Coronary artery (tissue), 2 donors: Measurements from ENCODE around the gene FANCL.
"Not testable (repeated sequence)": the region's sequence is repeated elsewhere in the genome, so short reads cannot be mapped to it uniquely, and the experiment has no call there.

Experiments
- DNase-seq: peaks from one replicate; pipeline ENCODE4 v3.0.0-alpha.2; 2017; ENCODE audit warnings: low spot score
- H3K27ac ChIP-seq, 2 donors: fragments of 200-600 bp; sonication (generic); one replicate each; pipeline ENCODE4 v1.5.1; 2016 to 2019
- H3K4me3 ChIP-seq: fragments of 200-600 bp; sonication (generic); 2 replicates; pipeline ENCODE4 v1.5.1; 2016; ENCODE audit warnings: mild to moderate bottlenecking, moderate library complexity
- CTCF ChIP-seq: fragments of 200-600 bp; sonication (generic); IDR thresholded peaks from one replicate; pipeline ENCODE4 v1.5.1; 2019; ENCODE audit warnings: antibody characterized with exemption

The FANCL gene

DNA sequence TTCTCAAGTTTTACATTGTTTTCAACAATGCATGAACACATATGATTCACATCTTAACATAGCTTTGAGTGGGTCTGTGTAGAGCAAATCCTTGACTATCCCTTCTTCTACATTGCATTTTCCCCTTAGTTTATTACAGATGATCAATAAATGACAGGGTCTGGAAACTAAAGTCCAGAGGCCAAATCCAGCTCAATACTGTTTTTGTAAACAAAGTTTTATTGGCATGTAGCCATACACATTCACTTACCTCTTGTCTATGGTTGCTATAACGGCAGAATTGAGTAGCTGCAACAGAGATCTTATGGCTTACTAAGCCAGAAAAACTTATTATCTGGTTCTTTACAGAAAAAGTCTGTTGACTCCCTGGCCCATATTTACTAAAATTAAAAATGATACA lies 12.8 kb downstream of the FANCL start:
- DNase-seq: no peak
- Histone ChIP-seq H3K4me3 (no peak overlapping the region), H3K27ac (no peak overlapping the region)
- TF ChIP-seq CTCF: no peak

DNA sequence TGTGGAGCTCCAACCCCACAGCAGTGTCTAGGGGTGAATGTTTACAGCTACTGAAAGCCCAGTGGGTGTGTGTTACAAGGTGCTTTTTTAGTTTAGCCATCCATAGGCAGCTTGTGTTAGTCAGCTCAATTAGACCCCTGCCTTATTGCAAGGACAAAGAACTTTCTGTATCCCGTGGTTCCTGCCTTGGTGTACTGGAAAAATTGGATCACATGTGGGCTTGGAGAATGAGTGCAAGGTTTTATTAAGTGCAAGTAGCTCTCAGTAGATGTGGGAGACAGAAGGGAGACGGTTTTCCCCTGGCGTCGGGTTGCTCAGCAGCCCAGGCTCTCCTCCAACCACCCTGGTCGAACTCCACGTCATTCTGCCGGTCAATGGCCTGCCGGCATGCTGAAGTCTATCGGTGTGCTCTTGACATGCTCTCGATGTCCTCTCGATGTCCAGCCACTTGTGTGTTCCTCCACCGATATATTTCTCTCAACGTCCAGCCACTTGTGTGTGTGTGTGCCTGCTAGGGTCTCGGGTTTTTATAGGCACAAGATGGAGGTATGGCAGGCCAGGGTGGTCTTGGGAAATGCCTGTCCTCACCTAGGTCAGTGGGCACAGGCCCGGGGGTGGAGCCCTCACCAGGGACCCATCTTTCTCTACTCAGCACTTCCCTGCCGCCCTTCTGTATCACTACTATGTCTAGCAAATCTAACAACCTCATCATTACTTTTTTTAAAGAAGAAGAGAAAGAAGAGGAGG lies 13.8 kb downstream of the FANCL start:
- DNase-seq: no peak
- no peak overlapping the region for H3K4me3 ChIP-seq
- TF ChIP-seq CTCF: no peak
- H3K27ac ChIP-seq: no peak overlapping the region

DNA sequence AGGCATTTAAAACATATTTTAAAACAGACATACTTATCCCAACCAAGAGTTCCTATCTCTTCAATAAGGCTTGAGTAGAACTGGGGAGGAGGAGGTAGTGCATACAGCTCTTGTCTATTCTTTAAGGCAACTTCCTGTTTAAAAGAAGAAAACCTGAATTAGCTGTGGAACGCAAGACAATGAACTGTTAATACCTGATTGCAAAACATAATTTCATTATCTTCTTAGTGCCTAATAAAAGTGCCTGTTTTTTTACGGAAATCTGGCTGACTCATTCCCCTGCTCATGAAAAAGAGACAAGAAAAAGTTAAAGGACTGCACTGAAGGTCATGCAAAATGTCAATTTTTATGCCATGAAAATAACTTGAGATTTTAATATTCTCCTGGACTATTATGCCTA lies 19.2 kb downstream of the FANCL start:
- Histone ChIP-seq H3K27ac (no peak overlapping the region), H3K4me3 (no peak overlapping the region)
- no peak for DNase-seq
- no peak for TF ChIP-seq CTCF

GRCh38 chr2:58215429-58215828 lies 25.7 kb downstream of the FANCL start:
- no peak overlapping the region for H3K27ac ChIP-seq
- DNase-seq: no peak

DNA sequence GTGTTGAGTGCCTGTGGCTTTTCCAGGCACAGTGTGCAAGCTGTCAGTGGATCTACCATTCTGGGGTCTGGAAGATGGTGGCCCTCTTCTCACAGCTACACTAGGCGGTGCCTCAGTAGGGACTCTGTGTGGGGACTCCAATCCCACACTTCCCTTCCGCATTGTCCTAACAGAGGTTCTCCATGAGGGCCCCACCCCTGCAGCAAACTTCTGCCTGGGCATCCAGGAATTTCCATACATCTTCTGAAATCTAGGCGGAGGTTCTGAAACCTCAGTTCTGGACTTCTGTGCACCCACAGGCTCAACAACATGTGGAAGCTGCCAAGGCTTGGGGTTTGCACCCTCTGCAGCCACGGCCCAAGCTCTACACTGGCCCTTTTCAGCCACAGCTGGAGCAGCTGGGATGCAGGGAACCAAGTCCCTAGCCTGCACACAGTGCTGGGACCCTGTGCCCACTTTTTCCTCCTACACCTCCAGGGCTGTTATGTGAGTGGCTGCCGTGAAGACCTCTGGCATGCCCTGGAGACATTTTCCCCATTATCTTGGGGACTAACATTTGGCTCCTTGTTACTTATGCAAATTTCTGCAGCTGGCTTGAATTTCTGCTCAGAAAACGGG lies 30.1 kb downstream of the FANCL start:
- H3K4me3 ChIP-seq, H3K27ac ChIP-seq, DNase-seq: not testable (repeated sequence)

More at GRCh38 chr2:58215429-58215828, 25.7 kb downstream of the FANCL start:
- no peak overlapping the region for H3K4me3 ChIP-seq
- TF ChIP-seq CTCF: no peak

GRCh38 chr2:58207189-58207588 lies 33.9 kb downstream of the FANCL start:
- TF ChIP-seq CTCF: no peak
- Histone ChIP-seq H3K4me3 (no peak overlapping the region), H3K27ac (no peak overlapping the region)
- no peak for DNase-seq

DNA sequence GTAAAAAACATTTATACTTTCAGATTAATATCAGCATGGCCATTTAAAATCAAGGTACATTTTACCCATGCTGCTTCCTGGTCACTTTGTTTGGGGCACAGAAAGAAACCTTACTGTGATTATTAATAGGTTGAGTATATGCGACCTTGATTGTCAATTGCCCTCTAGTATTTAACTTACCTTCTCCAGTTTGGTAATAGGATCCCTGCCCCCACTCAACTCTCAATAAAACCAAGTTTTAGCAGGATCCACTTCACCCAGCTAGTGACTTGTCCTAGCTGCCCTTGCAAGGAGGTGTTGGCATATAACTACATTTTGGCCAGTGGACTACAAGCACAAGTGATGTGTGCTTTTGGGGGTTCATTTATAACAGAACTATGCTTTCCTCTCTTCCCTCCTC lies 34.3 kb downstream of the FANCL start:
- DNase-seq: no peak
- Histone ChIP-seq H3K27ac (no peak overlapping the region), H3K4me3 (no peak overlapping the region)
- TF ChIP-seq CTCF: no peak
